ENCODE measurements around the gene RFTN1. TPM values are rescaled to one million over a fixed set of nuclear protein-coding genes. Genes with fewer than 3 reads are reported as not detected.

Gene RFTN1
- total RNA-seq, 6 experiments from 2014 or later: 15.1 to 36.0 (median 19.8) TPM

DNA sequence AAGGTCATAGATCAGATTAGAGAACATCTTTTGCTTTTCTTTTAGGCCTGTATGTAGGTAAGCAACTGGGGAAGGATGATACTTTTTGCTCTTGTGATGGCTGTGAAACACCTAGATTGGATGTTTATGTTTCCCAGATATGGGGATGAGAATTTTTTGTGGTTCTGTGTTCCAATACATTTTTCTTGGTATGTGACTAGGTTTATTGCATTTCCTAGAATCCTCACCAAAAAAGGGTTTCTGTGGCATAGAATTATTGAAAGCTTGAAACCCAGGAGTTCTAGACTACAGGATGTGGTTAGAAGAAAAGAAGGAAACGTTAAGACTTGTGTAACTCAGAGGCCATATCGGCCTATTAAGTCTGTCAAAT is 222.7 kb downstream of the RFTN1 start:
- Histone ChIP-seq H3K4me1 (peaks cover 0 to 8% (median 3%) of the 10 kb centered on the region in 4 donors), H3K4me3 (no peak overlapping the region), H3K27me3 (no peaks in the 10 kb centered on the region), H3K9me3 (peaks cover 0 to 6% (median 0%) of the 10 kb centered on the region in 4 donors), H3K36me3 (peaks cover 0 to 10% (median 2%) of the 10 kb centered on the region in 4 donors), H3K27ac (no peak overlapping the region)
- DNase-seq (no peak), ATAC-seq (peak in 3 of 4 donors; percentile 13 to 22 (median 21))
- WGBS (ENCODE audit: insufficient coverage, low coverage, low lambda C conversion rate, missing lambda C conversion rate): 9% methylated on average over 2 of the region's 2 CpGs
- intact Hi-C loops (cut with DNase I): no loop called here
- TF ChIP-seq POLR2A (IDR thresholded peaks at IDR 0.05): no peak
- TF ChIP-seq, protein P1, sequence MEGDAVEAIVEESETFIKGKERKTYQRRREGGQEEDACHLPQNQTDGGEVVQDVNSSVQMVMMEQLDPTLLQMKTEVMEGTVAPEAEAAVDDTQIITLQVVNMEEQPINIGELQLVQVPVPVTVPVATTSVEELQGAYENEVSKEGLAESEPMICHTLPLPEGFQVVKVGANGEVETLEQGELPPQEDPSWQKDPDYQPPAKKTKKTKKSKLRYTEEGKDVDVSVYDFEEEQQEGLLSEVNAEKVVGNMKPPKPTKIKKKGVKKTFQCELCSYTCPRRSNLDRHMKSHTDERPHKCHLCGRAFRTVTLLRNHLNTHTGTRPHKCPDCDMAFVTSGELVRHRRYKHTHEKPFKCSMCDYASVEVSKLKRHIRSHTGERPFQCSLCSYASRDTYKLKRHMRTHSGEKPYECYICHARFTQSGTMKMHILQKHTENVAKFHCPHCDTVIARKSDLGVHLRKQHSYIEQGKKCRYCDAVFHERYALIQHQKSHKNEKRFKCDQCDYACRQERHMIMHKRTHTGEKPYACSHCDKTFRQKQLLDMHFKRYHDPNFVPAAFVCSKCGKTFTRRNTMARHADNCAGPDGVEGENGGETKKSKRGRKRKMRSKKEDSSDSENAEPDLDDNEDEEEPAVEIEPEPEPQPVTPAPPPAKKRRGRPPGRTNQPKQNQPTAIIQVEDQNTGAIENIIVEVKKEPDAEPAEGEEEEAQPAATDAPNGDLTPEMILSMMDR (IDR thresholded peaks at IDR 0.05): no peak

DNA sequence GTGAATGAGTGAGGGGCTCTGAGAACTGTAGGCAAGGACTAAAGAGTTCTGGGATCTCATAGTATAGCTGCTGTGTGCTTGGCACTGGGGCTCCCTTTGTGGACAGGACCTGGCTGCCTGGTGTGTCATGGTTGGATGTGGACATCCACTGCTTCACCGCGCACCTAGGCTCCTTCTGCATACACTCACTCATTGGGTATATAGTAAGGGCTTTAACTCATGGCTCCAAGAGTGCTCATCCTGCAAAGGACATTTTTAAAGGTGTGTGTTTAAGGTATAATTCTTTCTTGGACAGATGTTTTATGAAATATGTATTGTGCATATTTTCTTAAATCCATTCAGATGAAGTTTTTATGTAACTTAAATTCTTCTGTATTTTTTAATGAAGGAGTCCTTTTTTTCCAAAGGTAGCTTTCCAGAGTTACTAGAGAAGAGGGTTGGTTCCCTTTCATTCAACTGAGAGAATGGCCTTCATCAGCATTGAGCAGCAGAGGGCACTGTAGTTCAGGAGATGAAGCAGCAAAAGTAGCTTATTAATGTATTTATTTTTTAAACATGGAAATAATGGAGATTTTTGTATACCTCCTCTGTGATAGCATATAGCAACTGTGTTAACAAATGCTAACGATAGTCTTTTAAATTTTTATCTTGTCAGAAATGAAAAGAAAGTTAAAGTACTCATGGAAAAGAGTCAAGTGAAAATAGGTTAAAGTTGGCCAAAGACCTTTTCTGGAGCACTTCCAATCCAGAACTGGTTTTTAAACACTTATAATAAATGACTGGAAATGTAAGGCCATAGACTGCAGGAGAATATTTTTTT is 223.3 kb downstream of the RFTN1 start:
- peak; percentile 85 to 86 (median 85) for ATAC-seq
- intact Hi-C loops (cut with DNase I): no loop called here

DNA sequence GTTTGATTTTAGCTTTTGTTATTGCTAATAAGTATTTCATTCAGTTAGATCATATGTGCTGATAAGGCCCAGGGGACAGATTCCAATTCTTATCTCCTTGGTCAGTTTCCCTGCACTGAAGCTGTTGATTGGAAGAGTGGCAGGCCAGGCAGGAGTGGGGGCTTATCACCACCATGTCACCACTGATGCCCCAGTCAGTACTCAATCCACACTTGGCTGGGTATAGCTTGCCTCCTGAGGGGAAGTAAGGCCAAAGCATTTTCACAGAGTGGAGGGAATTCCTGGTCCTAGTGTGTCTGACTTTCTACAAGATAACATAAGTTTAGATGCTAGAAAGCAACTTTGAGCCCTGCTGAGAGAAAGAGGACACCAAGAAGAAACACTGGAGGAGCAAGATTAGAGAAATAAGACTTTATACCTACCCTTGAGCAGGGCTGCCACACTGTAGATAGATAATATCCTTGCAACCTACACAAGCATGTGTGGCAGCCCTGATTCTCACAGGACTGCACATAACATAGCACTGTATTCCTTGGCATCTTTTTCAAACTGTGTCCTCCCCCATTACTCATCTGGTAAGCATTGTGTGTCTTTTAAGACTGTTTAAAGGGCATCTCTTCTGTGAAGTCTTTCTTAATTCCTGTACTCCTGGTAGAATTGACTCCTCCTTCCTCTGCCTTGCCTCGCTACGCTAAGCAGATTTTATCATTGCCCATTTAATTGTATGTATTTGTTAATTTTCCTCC is 224.2 kb downstream of the RFTN1 start:
- intact Hi-C loops (cut with DNase I): loop anchor here (10.0 kb wide), 2 partner anchors 255 to 265 kb away; no protein-coding TSS in a partner anchor
- TF ChIP-seq POLR2A (IDR thresholded peaks at IDR 0.05): no peak
- TF ChIP-seq, protein P1 (IDR thresholded peaks at IDR 0.05): no peak
- 80% methylated on average over 2 of the region's 2 CpGs for WGBS (ENCODE audit: insufficient coverage, low coverage, low lambda C conversion rate, missing lambda C conversion rate)
- Histone ChIP-seq H3K27me3 (no peaks in the 10 kb centered on the region), H3K4me3 (no peak overlapping the region), H3K27ac (no peak overlapping the region), H3K4me1 (peaks cover 0 to 8% (median 3%) of the 10 kb centered on the region in 4 donors), H3K9me3 (peaks cover 0 to 6% (median 0%) of the 10 kb centered on the region in 4 donors), H3K36me3 (peaks cover 0 to 4% (median 2%) of the 10 kb centered on the region in 4 donors)
- no peak for ATAC-seq
- DNase-seq: no peak

More for the DNA sequence above, 223.3 kb downstream of the RFTN1 start:
- H3K4me3 ChIP-seq: no peak overlapping the region
- H3K4me1 ChIP-seq: peaks cover 0 to 8% (median 3%) of the 10 kb centered on the region in 4 donors
- TF ChIP-seq, protein P1 (IDR thresholded peaks at IDR 0.05): peak; percentile 75 to 87 (median 84)
- TF ChIP-seq POLR2A (IDR thresholded peaks at IDR 0.05): no peak
- 0% methylated on average over 1 of the region's 3 CpGs for WGBS (ENCODE audit: insufficient coverage, low coverage, low lambda C conversion rate, missing lambda C conversion rate)
- H3K27ac ChIP-seq: no peak overlapping the region
- peaks cover 0 to 6% (median 0%) of the 10 kb centered on the region in 4 donors for H3K9me3 ChIP-seq
- no peaks in the 10 kb centered on the region for H3K27me3 ChIP-seq
- H3K36me3 ChIP-seq: peaks cover 0 to 5% (median 2%) of the 10 kb centered on the region in 4 donors
- no peak for DNase-seq

DNA sequence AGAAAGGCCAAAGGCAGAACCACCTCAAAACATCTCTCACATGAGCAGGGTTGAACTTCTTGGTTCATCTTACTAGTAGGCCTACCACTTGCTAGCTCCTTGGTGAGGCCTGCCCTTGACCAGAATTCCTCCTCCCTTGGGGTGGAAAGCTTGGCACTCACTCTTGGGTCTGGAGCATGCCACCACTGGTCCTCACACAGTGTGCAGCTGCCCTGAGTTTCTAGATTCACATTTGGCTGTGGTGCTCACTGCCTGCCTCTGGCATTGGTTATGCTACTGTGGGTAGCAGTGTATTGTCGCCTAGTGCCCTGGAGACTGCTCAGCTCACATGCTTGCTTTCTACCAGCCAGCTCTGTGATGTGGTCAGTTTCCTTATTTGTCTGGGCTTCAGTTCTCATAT is 224.8 kb downstream of the RFTN1 start:
- no peak for TF ChIP-seq POLR2A (IDR thresholded peaks at IDR 0.05)
- TF ChIP-seq, protein P1 (IDR thresholded peaks at IDR 0.05): no peak

More for the DNA sequence above, 224.8 kb downstream of the RFTN1 start:
- Histone ChIP-seq H3K36me3 (peaks cover 0 to 9% (median 2%) of the 10 kb centered on the region in 4 donors), H3K27me3 (no peaks in the 10 kb centered on the region), H3K27ac (no peak overlapping the region), H3K9me3 (peaks cover 0 to 6% (median 0%) of the 10 kb centered on the region in 4 donors), H3K4me3 (no peak overlapping the region), H3K4me1 (peaks cover 0 to 8% (median 3%) of the 10 kb centered on the region in 4 donors)
- WGBS (ENCODE audit: insufficient coverage, low coverage, low lambda C conversion rate, missing lambda C conversion rate): no CpG with 5 or more reads among the region's 1 CpG
- ATAC-seq (peak in 2 of 4 donors; percentile 13 to 20), DNase-seq (no peak)
- intact Hi-C loops (cut with DNase I): loop anchor here (10.0 kb wide), 2 partner anchors 256 to 266 kb away; no protein-coding TSS in a partner anchor
